Activated T-helper 1 cell treated with anti-CD3 and anti-CD28 coated beads, Interleukin-2, amount 50 U/mL, for 16 hours (primary cell): ENCODE measurements around the gene RERE.

Source experiments
- DNase-seq, 2 donors: peaks; one replicate each; pipeline ENCODE4 v3.0.0-alpha.2; 2020; ENCODE audit warnings: low read depth in 1 of 2, low spot score in 1 of 2

Gene RERE

GRCh38 chr1:8670371-8670818 lies 147.0 kb downstream of the RERE start:
- DNase-seq: no peak

- DNase-seq: no peak
Measured at GRCh38 chr1:8669606-8670335, 147.7 kb downstream of the RERE start.

GRCh38 chr1:8667869-8668594 lies 149.4 kb downstream of the RERE start:
- no peak for DNase-seq

GRCh38 chr1:8666389-8667167 lies 150.9 kb downstream of the RERE start:
- DNase-seq: no peak

GRCh38 chr1:8665833-8666232 lies 151.6 kb downstream of the RERE start:
- DNase-seq: no peak

GRCh38 chr1:8664887-8665286 lies 152.6 kb downstream of the RERE start:
- no peak for DNase-seq

GRCh38 chr1:8663915-8664329 lies 153.5 kb downstream of the RERE start:
- no peak for DNase-seq

GRCh38 chr1:8663090-8663802 lies 154.2 kb downstream of the RERE start:
- no peak for DNase-seq

GRCh38 chr1:8662380-8663072 lies 154.9 kb downstream of the RERE start:
- no peak for DNase-seq

- no peak for DNase-seq
Measured at GRCh38 chr1:8661185-8662110, 156.0 kb downstream of the RERE start.

GRCh38 chr1:8660411-8660828 lies 157.0 kb downstream of the RERE start:
- no peak for DNase-seq

GRCh38 chr1:8659593-8659992 lies 157.8 kb downstream of the RERE start:
- DNase-seq: no peak

GRCh38 chr1:8653878-8654277 lies 163.6 kb downstream of the RERE start:
- DNase-seq: no peak

GRCh38 chr1:8652467-8653046 lies 164.9 kb downstream of the RERE start:
- no peak for DNase-seq

- DNase-seq: no peak
Measured at GRCh38 chr1:8651962-8652361, 165.5 kb downstream of the RERE start.

- no peak for DNase-seq
Measured at GRCh38 chr1:8651236-8651890, 166.1 kb downstream of the RERE start.

GRCh38 chr1:8649875-8650274 lies 167.6 kb downstream of the RERE start:
- DNase-seq: no peak

GRCh38 chr1:8649027-8649426 lies 168.4 kb downstream of the RERE start:
- DNase-seq: no peak

GRCh38 chr1:8646996-8647395 lies 170.4 kb downstream of the RERE start:
- no peak for DNase-seq
